Uterus (tissue), 2 donors: ENCODE results near the gene PRKCE.

Experiments
- POLR2A ChIP-seq, 2 donors: fragments of 450-650 bp; IDR thresholded peaks; one replicate each; pipeline ENCODE4 v1.6.1; 2016; ENCODE audit warnings: antibody characterized with exemption in 2 of 2, mild to moderate bottlenecking in 1 of 2, moderate library complexity in 1 of 2
- TF ChIP-seq, protein P1 (sequence below), 4 experiments: fragments of 200-600 bp in 2 of 4; fragments of 450-650 bp in 2 of 4; sonication (generic) in 2 of 4; IDR thresholded peaks; one replicate each; pipeline ENCODE4 v1.5.1; 2016 to 2019; ENCODE audit warnings: antibody characterized with exemption in 4 of 4, mild to moderate bottlenecking in 2 of 4, moderate library complexity in 1 of 4

GRCh38 chr2:45833301-45833967, 182.0 kb downstream of the PRKCE start:
- TF ChIP-seq, protein P1, sequence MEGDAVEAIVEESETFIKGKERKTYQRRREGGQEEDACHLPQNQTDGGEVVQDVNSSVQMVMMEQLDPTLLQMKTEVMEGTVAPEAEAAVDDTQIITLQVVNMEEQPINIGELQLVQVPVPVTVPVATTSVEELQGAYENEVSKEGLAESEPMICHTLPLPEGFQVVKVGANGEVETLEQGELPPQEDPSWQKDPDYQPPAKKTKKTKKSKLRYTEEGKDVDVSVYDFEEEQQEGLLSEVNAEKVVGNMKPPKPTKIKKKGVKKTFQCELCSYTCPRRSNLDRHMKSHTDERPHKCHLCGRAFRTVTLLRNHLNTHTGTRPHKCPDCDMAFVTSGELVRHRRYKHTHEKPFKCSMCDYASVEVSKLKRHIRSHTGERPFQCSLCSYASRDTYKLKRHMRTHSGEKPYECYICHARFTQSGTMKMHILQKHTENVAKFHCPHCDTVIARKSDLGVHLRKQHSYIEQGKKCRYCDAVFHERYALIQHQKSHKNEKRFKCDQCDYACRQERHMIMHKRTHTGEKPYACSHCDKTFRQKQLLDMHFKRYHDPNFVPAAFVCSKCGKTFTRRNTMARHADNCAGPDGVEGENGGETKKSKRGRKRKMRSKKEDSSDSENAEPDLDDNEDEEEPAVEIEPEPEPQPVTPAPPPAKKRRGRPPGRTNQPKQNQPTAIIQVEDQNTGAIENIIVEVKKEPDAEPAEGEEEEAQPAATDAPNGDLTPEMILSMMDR (IDR thresholded peaks at IDR 0.05), result no peak
- no peak for TF ChIP-seq POLR2A (IDR thresholded peaks at IDR 0.05)
